ENCODE results near the gene FZD7.

Gene FZD7

GRCh38 chr2:202060218-202060617 lies 26.6 kb downstream of the FZD7 start:
- no peaks in the 10 kb centered on the region for H3K4me1 ChIP-seq
- TF ChIP-seq Cebpa-rat (IDR thresholded peaks at IDR 0.05) = no peak
- H3K4me3 ChIP-seq = no peak overlapping the region
- no peaks in the 10 kb centered on the region for H3K9me3 ChIP-seq
- H3K36me3 ChIP-seq = no peaks in the 10 kb centered on the region
- no peaks in the 10 kb centered on the region for H3K27me3 ChIP-seq
- no peak overlapping the region for H3K4me2 ChIP-seq
- no peak overlapping the region for H3K9ac ChIP-seq
- no peaks in the 10 kb centered on the region for H4K20me1 ChIP-seq
- no peak overlapping the region for H3K27ac ChIP-seq

GRCh38 chr2:202061695-202062094 lies 28.0 kb downstream of the FZD7 start:
- H3K4me1 ChIP-seq = no peaks in the 10 kb centered on the region
- no peaks in the 10 kb centered on the region for H3K27me3 ChIP-seq
- no peaks in the 10 kb centered on the region for H4K20me1 ChIP-seq
- no peak overlapping the region for H3K9ac ChIP-seq
- no peaks in the 10 kb centered on the region for H3K9me3 ChIP-seq
- no peaks in the 10 kb centered on the region for H3K36me3 ChIP-seq
- H3K27ac ChIP-seq = no peak overlapping the region
- TF ChIP-seq Cebpa-rat (IDR thresholded peaks at IDR 0.05) = no peak
- H3K4me3 ChIP-seq = no peak overlapping the region
- no peak overlapping the region for H3K4me2 ChIP-seq

GRCh38 chr2:202064171-202064880 lies 30.7 kb downstream of the FZD7 start:
- Histone ChIP-seq H3K9ac (no peak overlapping the region), H3K36me3 (no peaks in the 10 kb centered on the region), H3K9me3 (no peaks in the 10 kb centered on the region), H3K27me3 (no peaks in the 10 kb centered on the region), H4K20me1 (no peaks in the 10 kb centered on the region), H3K4me2 (no peak overlapping the region), H3K4me3 (no peak overlapping the region), H3K4me1 (no peaks in the 10 kb centered on the region), H3K27ac (no peak overlapping the region)
- TF ChIP-seq Cebpa-rat (IDR thresholded peaks at IDR 0.05) = no peak

- TF ChIP-seq Cebpa-rat (IDR thresholded peaks at IDR 0.05) = no peak
- H3K9me3 ChIP-seq = no peaks in the 10 kb centered on the region
- no peaks in the 10 kb centered on the region for H4K20me1 ChIP-seq
- no peaks in the 10 kb centered on the region for H3K36me3 ChIP-seq
- no peaks in the 10 kb centered on the region for H3K27me3 ChIP-seq
- no peaks in the 10 kb centered on the region for H3K4me1 ChIP-seq
- no peak overlapping the region for H3K4me3 ChIP-seq
- no peak overlapping the region for H3K27ac ChIP-seq
- H3K4me2 ChIP-seq = no peak overlapping the region
- H3K9ac ChIP-seq = no peak overlapping the region
These were observed 31.2 kb downstream of the FZD7 start for GRCh38 chr2:202064881-202065230.

- H3K9me3 ChIP-seq = no peaks in the 10 kb centered on the region
- no peaks in the 10 kb centered on the region for H3K27me3 ChIP-seq
- no peaks in the 10 kb centered on the region for H3K36me3 ChIP-seq
- no peaks in the 10 kb centered on the region for H3K4me1 ChIP-seq
- H3K27ac ChIP-seq = no peak overlapping the region
- no peaks in the 10 kb centered on the region for H4K20me1 ChIP-seq
- H3K4me3 ChIP-seq = no peak overlapping the region
- no peak overlapping the region for H3K4me2 ChIP-seq
- H3K9ac ChIP-seq = no peak overlapping the region
- no peak for TF ChIP-seq Cebpa-rat (IDR thresholded peaks at IDR 0.05)
These were observed 32.2 kb downstream of the FZD7 start for GRCh38 chr2:202065876-202066275.

- H3K4me1 ChIP-seq = no peaks in the 10 kb centered on the region
- H3K27ac ChIP-seq = no peak overlapping the region
- no peaks in the 10 kb centered on the region for H3K27me3 ChIP-seq
- no peak overlapping the region for H3K4me2 ChIP-seq
- H3K9ac ChIP-seq = no peak overlapping the region
- no peaks in the 10 kb centered on the region for H3K9me3 ChIP-seq
- TF ChIP-seq Cebpa-rat (IDR thresholded peaks at IDR 0.05) = no peak
- no peaks in the 10 kb centered on the region for H4K20me1 ChIP-seq
- H3K36me3 ChIP-seq = no peaks in the 10 kb centered on the region
- H3K4me3 ChIP-seq = no peak overlapping the region
These were observed 33.2 kb downstream of the FZD7 start for GRCh38 chr2:202066875-202067274.

- Histone ChIP-seq H3K27ac (no peak overlapping the region), H3K4me3 (no peak overlapping the region), H3K4me1 (no peaks in the 10 kb centered on the region), H3K36me3 (no peaks in the 10 kb centered on the region), H3K9ac (no peak overlapping the region), H3K9me3 (no peaks in the 10 kb centered on the region), H4K20me1 (no peaks in the 10 kb centered on the region), H3K27me3 (no peaks in the 10 kb centered on the region), H3K4me2 (no peak overlapping the region)
- TF ChIP-seq Cebpa-rat (IDR thresholded peaks at IDR 0.05) = no peak
These were observed 33.9 kb downstream of the FZD7 start for GRCh38 chr2:202067589-202067988.

GRCh38 chr2:202069170-202070067 lies 35.8 kb downstream of the FZD7 start:
- no peaks in the 10 kb centered on the region for H3K4me1 ChIP-seq
- H3K9me3 ChIP-seq = no peaks in the 10 kb centered on the region
- H3K27ac ChIP-seq = no peak overlapping the region
- H3K9ac ChIP-seq = no peak overlapping the region
- TF ChIP-seq Cebpa-rat (IDR thresholded peaks at IDR 0.05) = no peak
- no peaks in the 10 kb centered on the region for H3K27me3 ChIP-seq
- H3K4me2 ChIP-seq = no peak overlapping the region
- H4K20me1 ChIP-seq = no peaks in the 10 kb centered on the region
- H3K4me3 ChIP-seq = no peak overlapping the region
- H3K36me3 ChIP-seq = no peaks in the 10 kb centered on the region

GRCh38 chr2:202071107-202071506 lies 37.5 kb downstream of the FZD7 start:
- no peak overlapping the region for H3K9ac ChIP-seq
- no peaks in the 10 kb centered on the region for H4K20me1 ChIP-seq
- no peaks in the 10 kb centered on the region for H3K9me3 ChIP-seq
- H3K4me1 ChIP-seq = no peaks in the 10 kb centered on the region
- H3K27me3 ChIP-seq = no peaks in the 10 kb centered on the region
- no peaks in the 10 kb centered on the region for H3K36me3 ChIP-seq
- H3K4me3 ChIP-seq = no peak overlapping the region
- no peak overlapping the region for H3K4me2 ChIP-seq
- H3K27ac ChIP-seq = no peak overlapping the region
- TF ChIP-seq Cebpa-rat (IDR thresholded peaks at IDR 0.05) = no peak

- Histone ChIP-seq H3K36me3 (no peaks in the 10 kb centered on the region), H3K27ac (no peak overlapping the region), H3K4me1 (no peaks in the 10 kb centered on the region), H4K20me1 (no peaks in the 10 kb centered on the region), H3K9me3 (no peaks in the 10 kb centered on the region), H3K27me3 (no peaks in the 10 kb centered on the region), H3K4me3 (no peak overlapping the region), H3K9ac (no peak overlapping the region), H3K4me2 (no peak overlapping the region)
- no peak for TF ChIP-seq Cebpa-rat (IDR thresholded peaks at IDR 0.05)
These were observed 38.6 kb downstream of the FZD7 start for GRCh38 chr2:202072226-202072625.

Measured in BLaER1 (cell line).